SK-N-SH (cell line): ENCODE measurements around the gene RBP2. TPM values are rescaled to one million over a fixed set of nuclear protein-coding genes. Genes with fewer than 3 reads are reported as not detected.

Experiments used
- CTCF ChIA-PET: fragments of 300-600, 350-600 bp; formaldehyde crosslinking; extraction: SDS; loops from one replicate; lab custom pipeline; 2021; lab: Yijun Ruan, JAX
- POLR2A ChIA-PET: fragments of 350-600 bp; sonication (Branson Sonifier 250); formaldehyde crosslinking; extraction: SDS; loops from one replicate; lab custom pipeline; 2020; ENCODE audit warnings: antibody characterized with exemption, inconsistent platforms; lab: Yijun Ruan, JAX
- DNase-seq: peaks from one replicate; pipeline ENCODE4 v3.0.0; 2012
- H2AFZ ChIP-seq: fragments of 200-600 bp; sonication (generic); 2 replicates; pipeline ENCODE4 v1.8.1; 2016; ENCODE audit warnings: antibody characterized with exemption, mild to moderate bottlenecking, low read depth
- H3F3A ChIP-seq: fragments of 200-600 bp; sonication (generic); replicated peaks from 2 replicates; pipeline ENCODE3; 2016; ENCODE audit warnings: antibody characterized with exemption, mild to moderate bottlenecking; ENCODE audit not compliant: insufficient read depth
- H3K27ac ChIP-seq, 2 experiments: fragments of 200-500 bp in 1 of 2; fragments of 200-600 bp in 1 of 2; sonication (Bioruptor generic) in 1 of 2; sonication (generic), shearing (Covaris generic) in 1 of 2; 2 replicates each; pipeline versions ENCODE4 v1.5.1 to v1.6.1; 2014 to 2016; ENCODE audit warnings: low read depth in 2 of 2, inconsistent platforms in 1 of 2, low read length in 1 of 2, mild to moderate bottlenecking in 1 of 2, mixed read lengths in 1 of 2
- H3K27me3 ChIP-seq: fragments of 200-600 bp; sonication (generic), shearing (Covaris generic); 2 replicates; pipeline ENCODE4 v1.6.1; 2016; ENCODE audit warnings: mixed run types; ENCODE audit not compliant: insufficient read depth
- H3K36me3 ChIP-seq, 2 experiments: fragments of 200-500 bp in 1 of 2; fragments of 200-600 bp in 1 of 2; sonication (Bioruptor generic) in 1 of 2; sonication (generic) in 1 of 2; replicated peaks in 1 of 2; 2 replicates each; pipeline versions ENCODE3 to v1.5.1; 2014 to 2016; ENCODE audit warnings: low read length in 1 of 2, mild to moderate bottlenecking in 1 of 2; ENCODE audit not compliant: insufficient read depth in 2 of 2, control insufficient read depth in 1 of 2
- H3K4me1 ChIP-seq, 2 experiments: fragments of 200-500 bp in 1 of 2; fragments of 200-600 bp in 1 of 2; sonication (Bioruptor generic) in 1 of 2; sonication (generic), shearing (Covaris generic) in 1 of 2; 2 replicates each; pipeline versions ENCODE4 v1.5.1 to v1.6.1; 2014 to 2016; ENCODE audit warnings: low read depth in 1 of 2, low read length in 1 of 2, mixed run types in 1 of 2; ENCODE audit not compliant: insufficient read depth in 2 of 2, control insufficient read depth in 1 of 2
- H3K4me2 ChIP-seq: fragments of 200-600 bp; sonication (generic), shearing (Covaris generic); 2 replicates; pipeline ENCODE4 v1.6.1; 2017; ENCODE audit warnings: mixed run types
- H3K4me3 ChIP-seq, 2 experiments: fragments of 200-500 bp in 1 of 2; fragments of 200-600 bp in 1 of 2; sonication (Bioruptor generic) in 1 of 2; sonication (generic), shearing (Covaris generic) in 1 of 2; 2 replicates each; pipeline versions ENCODE4 v1.5.1 to v1.8.1; 2014 to 2016; ENCODE audit warnings: low read depth in 2 of 2, inconsistent platforms in 1 of 2, low read length in 1 of 2, mild to moderate bottlenecking in 1 of 2, mixed read lengths in 1 of 2, moderate library complexity in 1 of 2
- H3K79me2 ChIP-seq: fragments of 200-600 bp; sonication (generic); 2 replicates; pipeline ENCODE4 v1.8.1; 2017; ENCODE audit warnings: mild to moderate bottlenecking; ENCODE audit not compliant: insufficient read depth
- H3K9ac ChIP-seq: fragments of 200-600 bp; sonication (generic); 2 replicates; pipeline ENCODE4 v1.6.1; 2017; ENCODE audit warnings: mixed run types
- H3K9me2 ChIP-seq: fragments of 200-600 bp; sonication (generic); 2 replicates; pipeline ENCODE4 v1.6.1; 2017; ENCODE audit warnings: mixed run types
- H3K9me3 ChIP-seq: fragments of 200-600 bp; sonication (generic); 2 replicates; pipeline ENCODE4 v1.6.1; 2017; ENCODE audit warnings: mixed run types, mild to moderate bottlenecking, moderate library complexity
- H4K20me1 ChIP-seq: fragments of 200-600 bp; sonication (generic); 2 replicates; pipeline ENCODE4 v1.6.1; 2017; ENCODE audit warnings: mild to moderate bottlenecking, mixed run types; ENCODE audit not compliant: insufficient read depth
- EP300 ChIP-seq, 2 experiments: IDR thresholded peaks; 2 replicates each; pipeline versions ENCODE4 v1.4.0 to v1.6.1; 2012; ENCODE audit warnings: borderline replicate concordance in 1 of 2, low read depth in 1 of 2, low read length in 1 of 2
- EZH2phosphoT487 ChIP-seq: fragments of 200-600 bp; sonication (generic); IDR thresholded peaks from 2 replicates; pipeline ENCODE4 v1.6.1; 2017; ENCODE audit warnings: low read depth, mixed run types, mild to moderate bottlenecking, antibody characterized with exemption, moderate library complexity, borderline replicate concordance
- FOSL2 ChIP-seq: IDR thresholded peaks from 2 replicates; pipeline ENCODE4 v1.4.0; 2012; ENCODE audit warnings: low read depth, mild to moderate bottlenecking, moderate library complexity, borderline replicate concordance
- FOXJ3 ChIP-seq: sonication (generic); formaldehyde crosslinking; IDR thresholded peaks from 2 replicates; pipeline ENCODE4 v1.5.1; 2020; ENCODE audit warnings: mild to moderate bottlenecking, missing genetic modification reagents
- GABPA ChIP-seq: IDR thresholded peaks from 2 replicates; pipeline ENCODE4 v1.4.0; 2012; ENCODE audit warnings: low read depth, mild to moderate bottlenecking
- GATA2 ChIP-seq: sonication (generic); formaldehyde crosslinking; IDR thresholded peaks from 2 replicates; pipeline ENCODE4 v1.5.0; 2020; ENCODE audit warnings: mild to moderate bottlenecking, missing genetic modification reagents
- JUND ChIP-seq: IDR thresholded peaks from 2 replicates; pipeline ENCODE4 v1.4.0; 2012
- MEF2A ChIP-seq: IDR thresholded peaks from 2 replicates; pipeline ENCODE4 v1.4.0; 2012; ENCODE audit warnings: low read depth, borderline replicate concordance
- POLR2AphosphoS5 ChIP-seq: IDR thresholded peaks from 2 replicates; pipeline ENCODE4 v1.6.1; 2012; ENCODE audit warnings: low read depth, low read length
- SIN3A ChIP-seq: IDR thresholded peaks from 2 replicates; pipeline ENCODE4 v1.6.1; 2012; ENCODE audit warnings: low read depth, mild to moderate bottlenecking, low read length, moderate library complexity, borderline replicate concordance
- WGBS: methylation state at CpG from one replicate; pipeline ENCODE4 v1.1.6; 2017; ENCODE audit warnings: low lambda C conversion rate; 5-methylcytosine and 5-hydroxymethylcytosine counted together
- polyA plus RNA-seq, 3 experiments: library from polyadenylated mRNA; depleted of rRNA; stranded (reverse); fragments of >200 nt; gene quantifications; 2 replicates each; pipeline ENCODE4 v1.2.3, GENCODE V29; 2012
- TF ChIP-seq, protein P1 (sequence below): IDR thresholded peaks from 2 replicates; pipeline ENCODE4 v1.6.1; 2012; ENCODE audit warnings: mild to moderate bottlenecking, low read depth, low read length, moderate library complexity
- TF ChIP-seq, protein P2 (sequence below): IDR thresholded peaks from 2 replicates; pipeline ENCODE4 v1.4.0; 2012; ENCODE audit warnings: low read depth, borderline replicate concordance
- TF ChIP-seq, protein P3 (sequence below): IDR thresholded peaks from 2 replicates; pipeline ENCODE4; 2012
- TF ChIP-seq, protein P4 (sequence below): fragments of 200-600 bp; sonication (generic); IDR thresholded peaks from 2 replicates; pipeline ENCODE4 v1.6.1; 2017; ENCODE audit warnings: antibody characterized with exemption, mild to moderate bottlenecking, moderate library complexity

Gene RBP2
- polyA plus RNA-seq, 1 of the 3 experiments (the other 2 are of a cell fraction): not detected

DNA sequence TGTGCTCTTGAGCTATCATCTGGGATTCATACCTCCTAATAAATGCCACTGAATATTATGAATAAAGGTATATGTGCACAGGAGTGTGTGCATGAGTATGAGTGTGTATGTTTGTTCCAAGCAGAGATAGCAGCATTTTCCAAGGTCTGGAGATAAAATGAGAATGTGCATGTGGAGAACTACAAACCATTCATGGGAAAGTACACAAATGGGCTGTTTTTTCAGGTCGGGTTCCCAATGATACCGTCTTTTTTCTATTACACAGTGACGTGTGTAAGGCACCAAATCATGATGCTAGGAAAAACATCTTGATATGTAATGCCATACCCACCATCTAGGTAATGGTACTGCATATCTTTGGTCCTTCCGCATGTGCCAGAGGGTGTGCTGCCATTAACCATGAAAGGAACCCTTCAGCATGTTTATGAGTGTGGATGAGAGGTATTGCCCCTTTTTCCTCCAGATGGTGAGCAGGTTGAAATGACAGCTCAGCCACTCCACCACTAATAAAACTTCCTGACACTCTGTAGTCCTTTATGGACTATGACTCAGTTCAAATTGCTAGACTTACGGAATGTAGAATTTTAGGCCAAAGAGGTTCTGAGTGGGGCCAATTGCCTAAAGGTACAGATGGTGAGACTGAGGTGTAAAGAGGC, 50.4 kb downstream of the RBP2 start (continued):
- TF ChIP-seq, protein P1, sequence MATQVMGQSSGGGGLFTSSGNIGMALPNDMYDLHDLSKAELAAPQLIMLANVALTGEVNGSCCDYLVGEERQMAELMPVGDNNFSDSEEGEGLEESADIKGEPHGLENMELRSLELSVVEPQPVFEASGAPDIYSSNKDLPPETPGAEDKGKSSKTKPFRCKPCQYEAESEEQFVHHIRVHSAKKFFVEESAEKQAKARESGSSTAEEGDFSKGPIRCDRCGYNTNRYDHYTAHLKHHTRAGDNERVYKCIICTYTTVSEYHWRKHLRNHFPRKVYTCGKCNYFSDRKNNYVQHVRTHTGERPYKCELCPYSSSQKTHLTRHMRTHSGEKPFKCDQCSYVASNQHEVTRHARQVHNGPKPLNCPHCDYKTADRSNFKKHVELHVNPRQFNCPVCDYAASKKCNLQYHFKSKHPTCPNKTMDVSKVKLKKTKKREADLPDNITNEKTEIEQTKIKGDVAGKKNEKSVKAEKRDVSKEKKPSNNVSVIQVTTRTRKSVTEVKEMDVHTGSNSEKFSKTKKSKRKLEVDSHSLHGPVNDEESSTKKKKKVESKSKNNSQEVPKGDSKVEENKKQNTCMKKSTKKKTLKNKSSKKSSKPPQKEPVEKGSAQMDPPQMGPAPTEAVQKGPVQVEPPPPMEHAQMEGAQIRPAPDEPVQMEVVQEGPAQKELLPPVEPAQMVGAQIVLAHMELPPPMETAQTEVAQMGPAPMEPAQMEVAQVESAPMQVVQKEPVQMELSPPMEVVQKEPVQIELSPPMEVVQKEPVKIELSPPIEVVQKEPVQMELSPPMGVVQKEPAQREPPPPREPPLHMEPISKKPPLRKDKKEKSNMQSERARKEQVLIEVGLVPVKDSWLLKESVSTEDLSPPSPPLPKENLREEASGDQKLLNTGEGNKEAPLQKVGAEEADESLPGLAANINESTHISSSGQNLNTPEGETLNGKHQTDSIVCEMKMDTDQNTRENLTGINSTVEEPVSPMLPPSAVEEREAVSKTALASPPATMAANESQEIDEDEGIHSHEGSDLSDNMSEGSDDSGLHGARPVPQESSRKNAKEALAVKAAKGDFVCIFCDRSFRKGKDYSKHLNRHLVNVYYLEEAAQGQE: no peak

DNA sequence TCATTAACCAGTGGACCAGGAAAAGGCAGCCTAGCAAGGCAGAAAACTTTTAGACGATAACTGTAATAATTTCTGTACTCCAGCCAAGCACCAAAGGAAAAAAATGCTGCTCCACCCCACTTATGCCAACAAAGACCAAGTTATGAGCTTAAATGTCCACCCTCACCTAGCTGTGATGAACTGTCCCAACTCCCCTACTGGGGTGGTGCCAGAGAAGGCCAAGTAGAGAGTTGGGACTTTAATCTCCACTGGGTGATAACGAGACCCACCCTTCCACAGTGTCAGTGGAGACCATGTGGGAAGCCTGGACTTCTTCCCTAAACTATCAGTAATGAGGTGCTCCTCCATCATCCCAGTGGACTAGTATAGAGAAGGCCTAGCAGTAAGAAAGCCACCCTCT, 53.1 kb downstream of the RBP2 start:
- Histone ChIP-seq H3F3A (no peaks in the 10 kb centered on the region), H3K36me3 (peaks cover 0 to 10% of the 10 kb centered on the region in 2 experiments), H3K9ac (no peak overlapping the region), H3K4me2 (no peak overlapping the region), H3K27ac (no peak overlapping the region), H3K4me1 (no peaks in the 10 kb centered on the region), H3K27me3 (no peaks in the 10 kb centered on the region), H3K4me3 (no peak overlapping the region), H4K20me1 (no peaks in the 10 kb centered on the region), H2AFZ (no peak overlapping the region), H3K9me2 (no peaks in the 10 kb centered on the region), H3K79me2 (no peaks in the 10 kb centered on the region), H3K9me3 (no peaks in the 10 kb centered on the region)
- 83% methylated on average over 1 of the region's 2 CpGs for WGBS
- DNase-seq: no peak
- ChIA-PET CTCF (interaction anchor here (5.5 kb wide), 1 partner anchor 139 kb away, joined by 32 read pairs; no protein-coding TSS in a partner anchor), POLR2A (no interaction called here)
- TF ChIP-seq JUND: no peak
- no peak for TF ChIP-seq POLR2AphosphoS5
- no peak for TF ChIP-seq GABPA
- no peak for TF ChIP-seq FOSL2
- TF ChIP-seq MEF2A: no peak
- no peak for TF ChIP-seq EZH2phosphoT487
- no peak for TF ChIP-seq SIN3A
- TF ChIP-seq EP300 (IDR thresholded peaks at IDR 0.05; ENCODE audit: borderline replicate concordance in 1 of 2, low read depth in 1 of 2, low read length in 1 of 2): no peak
- TF ChIP-seq, protein P2, sequence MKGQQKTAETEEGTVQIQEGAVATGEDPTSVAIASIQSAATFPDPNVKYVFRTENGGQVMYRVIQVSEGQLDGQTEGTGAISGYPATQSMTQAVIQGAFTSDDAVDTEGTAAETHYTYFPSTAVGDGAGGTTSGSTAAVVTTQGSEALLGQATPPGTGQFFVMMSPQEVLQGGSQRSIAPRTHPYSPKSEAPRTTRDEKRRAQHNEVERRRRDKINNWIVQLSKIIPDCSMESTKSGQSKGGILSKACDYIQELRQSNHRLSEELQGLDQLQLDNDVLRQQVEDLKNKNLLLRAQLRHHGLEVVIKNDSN: no peak
- TF ChIP-seq, protein P3, sequence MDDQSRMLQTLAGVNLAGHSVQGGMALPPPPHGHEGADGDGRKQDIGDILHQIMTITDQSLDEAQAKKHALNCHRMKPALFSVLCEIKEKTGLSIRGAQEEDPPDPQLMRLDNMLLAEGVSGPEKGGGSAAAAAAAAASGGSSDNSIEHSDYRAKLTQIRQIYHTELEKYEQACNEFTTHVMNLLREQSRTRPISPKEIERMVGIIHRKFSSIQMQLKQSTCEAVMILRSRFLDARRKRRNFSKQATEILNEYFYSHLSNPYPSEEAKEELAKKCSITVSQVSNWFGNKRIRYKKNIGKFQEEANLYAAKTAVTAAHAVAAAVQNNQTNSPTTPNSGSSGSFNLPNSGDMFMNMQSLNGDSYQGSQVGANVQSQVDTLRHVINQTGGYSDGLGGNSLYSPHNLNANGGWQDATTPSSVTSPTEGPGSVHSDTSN: no peak
- no peak for TF ChIP-seq GATA2 (CRISPR knock-in tag)
- TF ChIP-seq FOXJ3 (CRISPR knock-in tag): no peak
- TF ChIP-seq, protein P4, sequence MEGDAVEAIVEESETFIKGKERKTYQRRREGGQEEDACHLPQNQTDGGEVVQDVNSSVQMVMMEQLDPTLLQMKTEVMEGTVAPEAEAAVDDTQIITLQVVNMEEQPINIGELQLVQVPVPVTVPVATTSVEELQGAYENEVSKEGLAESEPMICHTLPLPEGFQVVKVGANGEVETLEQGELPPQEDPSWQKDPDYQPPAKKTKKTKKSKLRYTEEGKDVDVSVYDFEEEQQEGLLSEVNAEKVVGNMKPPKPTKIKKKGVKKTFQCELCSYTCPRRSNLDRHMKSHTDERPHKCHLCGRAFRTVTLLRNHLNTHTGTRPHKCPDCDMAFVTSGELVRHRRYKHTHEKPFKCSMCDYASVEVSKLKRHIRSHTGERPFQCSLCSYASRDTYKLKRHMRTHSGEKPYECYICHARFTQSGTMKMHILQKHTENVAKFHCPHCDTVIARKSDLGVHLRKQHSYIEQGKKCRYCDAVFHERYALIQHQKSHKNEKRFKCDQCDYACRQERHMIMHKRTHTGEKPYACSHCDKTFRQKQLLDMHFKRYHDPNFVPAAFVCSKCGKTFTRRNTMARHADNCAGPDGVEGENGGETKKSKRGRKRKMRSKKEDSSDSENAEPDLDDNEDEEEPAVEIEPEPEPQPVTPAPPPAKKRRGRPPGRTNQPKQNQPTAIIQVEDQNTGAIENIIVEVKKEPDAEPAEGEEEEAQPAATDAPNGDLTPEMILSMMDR: no peak
